H1 (cell line): ENCODE data around the gene RAPGEF6. TPM values are rescaled to one million over a fixed set of nuclear protein-coding genes. Genes with fewer than 3 reads are reported as not detected.

ENCODE experiments used
- CTCF ChIA-PET: fragments of 300-600 bp; sonication (Branson Sonifier 250); formaldehyde crosslinking; loops from one replicate; lab custom pipeline; 2021; ENCODE audit not compliant: partially characterized antibody; lab: Charles Lee
- POLR2A ChIA-PET: fragments of 300-600 bp; sonication (Branson Sonifier 250); formaldehyde crosslinking; loops from one replicate; lab custom pipeline; 2021; ENCODE audit warnings: inconsistent platforms; ENCODE audit not compliant: partially characterized antibody; lab: Charles Lee
- DNase-seq, 2 experiments: peaks; one replicate each; pipeline versions ENCODE4 v3.0.0 to v3.0.0-alpha.2; 2010 to 2022; ENCODE audit warnings: low spot score in 2 of 2, low read depth in 1 of 2, mixed read lengths in 1 of 2
- FAIRE-seq: peaks from 2 replicates; lab custom pipeline; 2011; peaks lifted over from hg19 to GRCh38; lab: Jason Lieb, UNC
- H2AFZ ChIP-seq: 2 replicates; pipeline ENCODE4 v1.8.1; 2012; ENCODE audit warnings: low read length, inconsistent platforms
- H2AK5ac ChIP-seq: 2 replicates; pipeline ENCODE4 v1.6.1; 2013; ENCODE audit warnings: low read depth, low read length
- H2BK120ac ChIP-seq: replicated peaks from 2 replicates; pipeline ENCODE3; 2013; ENCODE audit warnings: low read depth, low read length, inconsistent platforms
- H2BK12ac ChIP-seq: 2 replicates; pipeline ENCODE4 v1.6.1; 2013; ENCODE audit warnings: low read depth, low read length
- H2BK15ac ChIP-seq: 2 replicates; pipeline ENCODE4 v1.6.1; 2013; ENCODE audit warnings: low read length
- H2BK20ac ChIP-seq: 2 replicates; pipeline ENCODE4 v1.6.1; 2013; ENCODE audit warnings: low read length
- H2BK5ac ChIP-seq: 2 replicates; pipeline ENCODE4 v1.6.1; 2013; ENCODE audit warnings: low read depth, low read length
- H3K14ac ChIP-seq: 2 replicates; pipeline ENCODE4 v1.6.1; 2013; ENCODE audit warnings: inconsistent platforms; ENCODE audit not compliant: insufficient read length
- H3K18ac ChIP-seq: 2 replicates; pipeline ENCODE4 v1.6.1; 2013; ENCODE audit warnings: low read length; ENCODE audit errors: extremely low read depth
- H3K23ac ChIP-seq: 2 replicates; pipeline ENCODE4 v1.6.1; 2013; ENCODE audit warnings: inconsistent platforms; ENCODE audit not compliant: insufficient read length
- H3K23me2 ChIP-seq: 2 replicates; pipeline ENCODE4 v1.6.1; 2013; ENCODE audit warnings: low read depth, low read length
- H3K27ac ChIP-seq: 2 replicates; pipeline ENCODE4 v1.6.1; 2011; ENCODE audit warnings: low read depth, low read length, inconsistent platforms
- H3K27me3 ChIP-seq, 4 experiments: replicated peaks in 1 of 4; 1 replicate in 1 of 4; 2 replicates in 3 of 4; pipeline versions ENCODE4 v1.6.1 to v1.8.1; 2011 to 2013; ENCODE audit warnings: low read length in 3 of 4, mild to moderate bottlenecking in 3 of 4, inconsistent platforms in 2 of 4, mixed read lengths in 2 of 4, moderate library complexity in 1 of 4; ENCODE audit not compliant: control insufficient read depth in 3 of 4, insufficient read depth in 3 of 4; ENCODE audit errors: extremely low read depth in 1 of 4
- H3K36me3 ChIP-seq, 4 experiments: 2 replicates each; pipeline versions ENCODE4 v1.6.1 to v1.8.1; 2011 to 2013; ENCODE audit warnings: mild to moderate bottlenecking in 4 of 4, low read length in 3 of 4, moderate library complexity in 2 of 4, control low read depth in 1 of 4, inconsistent platforms in 1 of 4; ENCODE audit not compliant: insufficient read depth in 4 of 4, control insufficient read depth in 2 of 4
- H3K4ac ChIP-seq: replicated peaks from 2 replicates; pipeline ENCODE3; 2013; ENCODE audit warnings: low read length, low read depth, mixed read lengths, inconsistent platforms; ENCODE audit not compliant: insufficient read length
- H3K4me1 ChIP-seq, 4 experiments: replicated peaks in 1 of 4; 1 replicate in 1 of 4; 2 replicates in 3 of 4; pipeline versions ENCODE4 v1.6.1 to v1.8.1; 2011 to 2013; ENCODE audit warnings: low read length in 3 of 4, inconsistent platforms in 2 of 4, mixed read lengths in 1 of 4; ENCODE audit not compliant: insufficient read depth in 4 of 4, control insufficient read depth in 3 of 4
- H3K4me2 ChIP-seq, 2 experiments: 2 replicates each; pipeline versions ENCODE4 v1.6.1 to v1.8.1; 2011 to 2013; ENCODE audit warnings: low read depth in 2 of 2, low read length in 2 of 2, control low read depth in 1 of 2, inconsistent platforms in 1 of 2, mild to moderate bottlenecking in 1 of 2; ENCODE audit not compliant: insufficient read depth in 1 of 2
- H3K4me3 ChIP-seq, 4 experiments: fragments of 200-600, 300-600 bp in 1 of 4; sonication (generic), shearing (Covaris generic), sonication (Bioruptor Twin) in 1 of 4; 2 replicates each; pipeline versions ENCODE4 v1.5.1 to v1.8.1; 2011 to 2016; ENCODE audit warnings: low read length in 4 of 4, low read depth in 3 of 4, control low read depth in 2 of 4, inconsistent platforms in 2 of 4, mild to moderate bottlenecking in 2 of 4, mixed read lengths in 1 of 4, moderate library complexity in 1 of 4; ENCODE audit not compliant: insufficient read depth in 2 of 4; ENCODE audit errors: extremely low read depth in 1 of 4
- H3K56ac ChIP-seq: replicated peaks from 2 replicates; pipeline ENCODE3; 2013; ENCODE audit warnings: low read depth, mild to moderate bottlenecking, mixed read lengths, low read length, inconsistent platforms; ENCODE audit not compliant: insufficient read length
- H3K79me1 ChIP-seq: 2 replicates; pipeline ENCODE4 v1.6.1; 2013; ENCODE audit warnings: low read depth, low read length, control low read depth
- H3K79me2 ChIP-seq, 2 experiments: 2 replicates each; pipeline versions ENCODE4 v1.6.1 to v1.8.1; 2012 to 2013; ENCODE audit warnings: low read length in 2 of 2, mild to moderate bottlenecking in 2 of 2, inconsistent platforms in 1 of 2; ENCODE audit not compliant: insufficient read depth in 2 of 2, control insufficient read depth in 1 of 2
- H3K9ac ChIP-seq, 4 experiments: replicated peaks in 1 of 4; 1 replicate in 1 of 4; 2 replicates in 3 of 4; pipeline versions ENCODE4 v1.6.1 to v1.8.1; 2011 to 2013; ENCODE audit warnings: low read depth in 3 of 4, low read length in 3 of 4, control low read depth in 2 of 4, mild to moderate bottlenecking in 2 of 4, moderate library complexity in 2 of 4, inconsistent platforms in 1 of 4; ENCODE audit errors: extremely low read depth in 1 of 4
- H3K9me3 ChIP-seq, 2 experiments: 2 replicates each; pipeline versions ENCODE4 v1.6.1 to v1.8.1; 2012 to 2013; ENCODE audit warnings: mild to moderate bottlenecking in 2 of 2, moderate library complexity in 2 of 2, control low read depth in 1 of 2, inconsistent platforms in 1 of 2, low read depth in 1 of 2, low read length in 1 of 2, mixed read lengths in 1 of 2; ENCODE audit not compliant: insufficient read depth in 2 of 2
- H4K20me1 ChIP-seq, 2 experiments: replicated peaks in 1 of 2; 2 replicates each; pipeline versions ENCODE3 to v1.8.1; 2011 to 2013; ENCODE audit warnings: inconsistent platforms in 2 of 2, low read length in 2 of 2, mild to moderate bottlenecking in 1 of 2; ENCODE audit not compliant: insufficient read depth in 2 of 2, control insufficient read depth in 1 of 2
- H4K5ac ChIP-seq: 2 replicates; pipeline ENCODE4 v1.6.1; 2013; ENCODE audit warnings: low read length, low read depth, mixed read lengths, inconsistent platforms; ENCODE audit not compliant: insufficient read length
- H4K8ac ChIP-seq: 2 replicates; pipeline ENCODE4 v1.8.0; 2013; ENCODE audit warnings: mild to moderate bottlenecking, moderate library complexity, low read length, inconsistent platforms; ENCODE audit not compliant: insufficient read depth; ENCODE audit errors: extremely low read depth
- H4K91ac ChIP-seq: replicated peaks from 2 replicates; pipeline ENCODE3; 2013; ENCODE audit warnings: low read length, mixed read lengths, inconsistent platforms; ENCODE audit not compliant: insufficient read length
- ASH2L ChIP-seq: fragments of 200-600, 300-600 bp; sonication (generic); IDR thresholded peaks from one replicate; pipeline ENCODE4 v1.7.1; 2017; ENCODE audit warnings: low read length
- BACH1 ChIP-seq: IDR thresholded peaks from 2 replicates; pipeline ENCODE4 v1.6.1; 2012; ENCODE audit warnings: low read length, improper control_type of control experiment
- CBX5 ChIP-seq: fragments of 300-800, 300-1000 bp; sonication (generic); IDR thresholded peaks from 2 replicates; pipeline ENCODE4 v1.7.1; 2016; ENCODE audit warnings: antibody characterized with exemption, low read length, low read depth
- CBX8 ChIP-seq: fragments of 300-800, 300-1000 bp; sonication (generic); IDR thresholded peaks from 2 replicates; pipeline ENCODE4 v1.7.1; 2016; ENCODE audit warnings: low read depth, low read length, borderline replicate concordance
- CHD1 ChIP-seq: IDR thresholded peaks from 2 replicates; pipeline ENCODE4 v1.6.1; 2012; ENCODE audit warnings: low read depth, low read length, improper control_type of control experiment
- JUND ChIP-seq: IDR thresholded peaks from 2 replicates; pipeline ENCODE4 v1.6.1; 2011; ENCODE audit warnings: mild to moderate bottlenecking, improper control_type of control experiment, low read length
- MAFK ChIP-seq: IDR thresholded peaks from 2 replicates; pipeline ENCODE4 v1.6.1; 2012; ENCODE audit warnings: low read depth, mild to moderate bottlenecking, improper control_type of control experiment, low read length
- SIRT6 ChIP-seq: IDR thresholded peaks from one replicate; pipeline ENCODE4 v1.7.1; 2012; ENCODE audit warnings: low read length, inconsistent platforms
- SP1 ChIP-seq: IDR thresholded peaks from 2 replicates; pipeline ENCODE4 v1.6.1; 2011; ENCODE audit warnings: low read depth, low read length
- TCF12 ChIP-seq: IDR thresholded peaks from 2 replicates; pipeline ENCODE4 v1.6.1; 2011; ENCODE audit warnings: low read depth, mild to moderate bottlenecking, low read length
- ZNF274 ChIP-seq: IDR thresholded peaks from 2 replicates; pipeline ENCODE4 v1.7.0; 2012; ENCODE audit warnings: low read length, borderline replicate concordance; ENCODE audit errors: extremely low read depth
- whole genome bisulfite sequencing, 2 experiments: shearing (Covaris generic) in 1 of 2; methylation state at CpG; one replicate each; pipeline versions ENCODE4 v1.1.6 to v1.1.7; 2013 to 2015; ENCODE audit warnings: low lambda C conversion rate in 2 of 2, mixed read lengths in 2 of 2, inconsistent platforms in 1 of 2, low coverage in 1 of 2, missing lambda C conversion rate in 1 of 2; ENCODE audit not compliant: insufficient replicate concordance in 2 of 2, insufficient coverage in 1 of 2, insufficient read length in 1 of 2; ENCODE audit errors: extremely low coverage in 1 of 2, missing lambda C conversion rate in 1 of 2; 5-methylcytosine and 5-hydroxymethylcytosine counted together
- polyA plus RNA-seq, 7 experiments: library from polyadenylated mRNA; depleted of rRNA in 3 of 7; stranded (reverse) in 5 of 7; unstranded in 2 of 7; fragments of >200 nt in 5 of 7; fragments of 200-250 nt in 2 of 7; gene quantifications; 1 replicate in 5 of 7; 2 replicates in 1 of 7; 4 replicates in 1 of 7; pipeline versions ENCODE4 v1.2.1 to v1.2.3, GENCODE V29; 2011 to 2013; ENCODE audit warnings: missing spikeins in 2 of 7, mixed read lengths in 2 of 7
- total RNA-seq: library from RNA; stranded (reverse); fragmentation: NEBNext Ultra II Directional; extraction: Animal tissue kit (Norgen Biotek cat#: 25700); gene quantifications from 2 replicates; pipeline ENCODE4 v1.2.1, GENCODE V29; 2021
- TF ChIP-seq, protein P1 (sequence below): IDR thresholded peaks from 2 replicates; pipeline ENCODE4 v1.6.1; 2012; ENCODE audit warnings: inconsistent platforms

Gene RAPGEF6
- total and polyA plus RNA-seq, 2 of the 8 experiments (the other 6 are each of a cell fraction or from before 2014, with no cell fraction given), result 4.8 to 20.0 TPM

DNA sequence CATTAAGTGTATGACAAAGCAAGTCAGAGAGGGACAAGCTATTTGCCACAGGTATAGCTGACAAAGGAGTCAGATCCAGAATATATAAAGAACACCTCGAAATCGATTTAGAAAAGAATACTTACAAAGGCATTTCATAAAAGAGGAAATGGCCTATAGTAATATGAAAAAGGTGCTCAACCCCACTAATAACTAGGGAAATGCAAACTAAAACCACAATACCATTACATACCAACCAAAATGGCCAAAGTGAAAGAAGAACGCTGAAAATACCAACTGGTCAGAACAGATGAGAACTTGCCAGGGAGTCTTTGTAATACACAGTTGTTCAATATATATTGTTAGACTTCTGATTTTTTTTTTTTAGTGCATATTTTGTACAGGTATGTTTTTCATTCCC lies 218.3 kb downstream of the RAPGEF6 start:
- no peak overlapping the region for H3K4me2 ChIP-seq
- no peaks in the 10 kb centered on the region for H3K9me3 ChIP-seq
- H3K4me3 ChIP-seq, result no peak overlapping the region
- H2BK20ac ChIP-seq, result no peak overlapping the region
- POLR2A ChIA-PET, result interaction anchor here (0.6 kb wide), 2 partner anchors 10 to 16 kb away, joined by 3 to 4 read pairs; no protein-coding TSS in a partner anchor
- no peak overlapping the region for H2AFZ ChIP-seq
- no peaks in the 10 kb centered on the region for H3K27me3 ChIP-seq
- H2AK5ac ChIP-seq, result no peak overlapping the region
- DNase-seq, result no peak
- no peak overlapping the region for H3K9ac ChIP-seq
- H4K91ac ChIP-seq, result no peak overlapping the region
- no peaks in the 10 kb centered on the region for H3K79me2 ChIP-seq
- no peak overlapping the region for H2BK120ac ChIP-seq
- FAIRE-seq, result no peak
- no peak overlapping the region for H3K18ac ChIP-seq
- WGBS, 2 experiments, result 90% methylated on average over 3 of the region's 3 CpGs; no CpG with 5 or more reads in 1 of the 2 experiments
- H3K4ac ChIP-seq, result no peak overlapping the region
- peaks cover 0 to 3% (median 0%) of the 10 kb centered on the region in 4 experiments; a peak in 2 of 8 replicates for H3K36me3 ChIP-seq
- H3K27ac ChIP-seq, result no peak overlapping the region
- H4K8ac ChIP-seq, result no peak overlapping the region
- H3K79me1 ChIP-seq, result no peaks in the 10 kb centered on the region; the same call in 1 of the 2 replicates
- CTCF ChIA-PET, result interaction anchor here (0.6 to 2.2 kb wide), 5 partner anchors 11 to 154 kb away, joined by 3 to 7 read pairs (median 3); no protein-coding TSS in a partner anchor
- H2BK15ac ChIP-seq, result no peak overlapping the region
- no peaks in the 10 kb centered on the region for H3K4me1 ChIP-seq
- H2BK5ac ChIP-seq, result no peak overlapping the region
- H4K5ac ChIP-seq, result no peak overlapping the region
- H3K14ac ChIP-seq, result no peak overlapping the region
- no peak overlapping the region for H2BK12ac ChIP-seq
- H4K20me1 ChIP-seq, result no peaks in the 10 kb centered on the region
- H3K23me2 ChIP-seq, result no peaks in the 10 kb centered on the region
- H3K23ac ChIP-seq, result no peak overlapping the region
- TF ChIP-seq CHD1 (no peak), CBX8 (no peak), SP1 (no peak), SIRT6 (no peak), JUND (no peak), CBX5 (no peak), ZNF274 (no peak), MAFK (no peak), BACH1 (no peak), TCF12 (no peak), ASH2L (no peak)
- TF ChIP-seq, protein P1, sequence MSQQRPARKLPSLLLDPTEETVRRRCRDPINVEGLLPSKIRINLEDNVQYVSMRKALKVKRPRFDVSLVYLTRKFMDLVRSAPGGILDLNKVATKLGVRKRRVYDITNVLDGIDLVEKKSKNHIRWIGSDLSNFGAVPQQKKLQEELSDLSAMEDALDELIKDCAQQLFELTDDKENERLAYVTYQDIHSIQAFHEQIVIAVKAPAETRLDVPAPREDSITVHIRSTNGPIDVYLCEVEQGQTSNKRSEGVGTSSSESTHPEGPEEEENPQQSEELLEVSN, result no peak
- H3K56ac ChIP-seq, result no peak overlapping the region
